ENCODE data around the gene ABCA2.
A peak's percentile ranks its signal among the peaks of the same experiment; 100 is the strongest.

- no peak for TF ChIP-seq POLR2A (IDR thresholded peaks at IDR 0.05)
- TF ChIP-seq, protein P1, sequence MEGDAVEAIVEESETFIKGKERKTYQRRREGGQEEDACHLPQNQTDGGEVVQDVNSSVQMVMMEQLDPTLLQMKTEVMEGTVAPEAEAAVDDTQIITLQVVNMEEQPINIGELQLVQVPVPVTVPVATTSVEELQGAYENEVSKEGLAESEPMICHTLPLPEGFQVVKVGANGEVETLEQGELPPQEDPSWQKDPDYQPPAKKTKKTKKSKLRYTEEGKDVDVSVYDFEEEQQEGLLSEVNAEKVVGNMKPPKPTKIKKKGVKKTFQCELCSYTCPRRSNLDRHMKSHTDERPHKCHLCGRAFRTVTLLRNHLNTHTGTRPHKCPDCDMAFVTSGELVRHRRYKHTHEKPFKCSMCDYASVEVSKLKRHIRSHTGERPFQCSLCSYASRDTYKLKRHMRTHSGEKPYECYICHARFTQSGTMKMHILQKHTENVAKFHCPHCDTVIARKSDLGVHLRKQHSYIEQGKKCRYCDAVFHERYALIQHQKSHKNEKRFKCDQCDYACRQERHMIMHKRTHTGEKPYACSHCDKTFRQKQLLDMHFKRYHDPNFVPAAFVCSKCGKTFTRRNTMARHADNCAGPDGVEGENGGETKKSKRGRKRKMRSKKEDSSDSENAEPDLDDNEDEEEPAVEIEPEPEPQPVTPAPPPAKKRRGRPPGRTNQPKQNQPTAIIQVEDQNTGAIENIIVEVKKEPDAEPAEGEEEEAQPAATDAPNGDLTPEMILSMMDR (IDR thresholded peaks at IDR 0.05), result peak; percentile 84 to 94 (median 91)
- TF ChIP-seq EP300 (IDR thresholded peaks at IDR 0.05), result no peak
Measured at GRCh38 chr9:137046088-137046787, 18.2 kb upstream of the ABCA2 start, which contains the start of gene NPDC1.
